Right lobe of liver (tissue), 4 donors: ENCODE measurements around the gene MYO16.

Experiments
- CTCF ChIP-seq, 4 donors: fragments of 200-600 bp in 3 of 4; fragments of 450-650 bp in 1 of 4; IDR thresholded peaks; one replicate each; pipeline versions ENCODE4 v1.5.1 to v1.8.0; 2016 to 2022; ENCODE audit warnings: antibody characterized with exemption in 4 of 4, mild to moderate bottlenecking in 2 of 4
- POLR2A ChIP-seq: fragments of 450-650 bp; IDR thresholded peaks from one replicate; pipeline ENCODE4 v1.6.1; 2017; ENCODE audit warnings: antibody characterized with exemption, mild to moderate bottlenecking
- donor health status: DM: no; HTN: no; CAD: no.
- donor health status: DM: no; HTN: no; CAD: no.
- donor health status: DM: no; HTN: yes; CAD: no.

- TF ChIP-seq POLR2A (no peak), CTCF (IDR thresholded peaks at IDR 0.05) (no peak)
Observed at GRCh38 chr13:109091249-109091648, 461.8 kb downstream of the MYO16 start.
